GM18511 (cell line): ENCODE measurements around the gene CEP131.

Source experiments
- ATAC-seq: cut with Tn5 transposase; IDR thresholded peaks from one replicate; pipeline ENCODE4 v1.9.1; 2021; ENCODE audit warnings: mild to moderate bottlenecking, moderate library complexity; ENCODE audit not compliant: unreplicated experiment

CEP131 gene

GRCh38 chr17:81203136-81203535 is 19.6 kb downstream of the CEP131 start:
- no peak for ATAC-seq

- ATAC-seq: no peak
These were observed 20.4 kb downstream of the CEP131 start for GRCh38 chr17:81202318-81202717.

GRCh38 chr17:81200695-81201580 is 21.8 kb downstream of the CEP131 start:
- no peak for ATAC-seq

- ATAC-seq: no peak
These were observed 22.6 kb downstream of the CEP131 start for GRCh38 chr17:81200201-81200600.

- no peak for ATAC-seq
These were observed 23.3 kb downstream of the CEP131 start for GRCh38 chr17:81199482-81199830.

GRCh38 chr17:81198826-81199481 is 23.8 kb downstream of the CEP131 start:
- ATAC-seq: no peak

- no peak for ATAC-seq
These were observed 24.8 kb downstream of the CEP131 start for GRCh38 chr17:81197831-81198490.

- no peak for ATAC-seq
These were observed 25.4 kb downstream of the CEP131 start for GRCh38 chr17:81197409-81197795.

GRCh38 chr17:81196505-81197408 is 26.0 kb downstream of the CEP131 start:
- ATAC-seq: no peak

- no peak for ATAC-seq
These were observed 26.7 kb downstream of the CEP131 start for GRCh38 chr17:81195941-81196495.

- no peak for ATAC-seq
These were observed 27.5 kb downstream of the CEP131 start for GRCh38 chr17:81194941-81195901.

- no peak for ATAC-seq
These were observed 28.5 kb downstream of the CEP131 start for GRCh38 chr17:81194225-81194760.

GRCh38 chr17:81193470-81194224 is 29.1 kb downstream of the CEP131 start:
- ATAC-seq: no peak

- no peak for ATAC-seq
These were observed 29.7 kb downstream of the CEP131 start for GRCh38 chr17:81193051-81193410.

GRCh38 chr17:81192386-81193050 is 30.2 kb downstream of the CEP131 start:
- no peak for ATAC-seq

- no peak for ATAC-seq
These were observed 31.1 kb downstream of the CEP131 start for GRCh38 chr17:81191646-81192045.

- no peak for ATAC-seq
These were observed 31.6 kb downstream of the CEP131 start for GRCh38 chr17:81191116-81191515.

- ATAC-seq: no peak
These were observed 32.2 kb downstream of the CEP131 start for GRCh38 chr17:81190591-81190990.
